GM12892 (cell line): ENCODE results near the gene FAU.

Experiments
- POLR2A ChIP-seq: IDR thresholded peaks from 2 replicates; pipeline ENCODE4 v1.6.1; 2011; ENCODE audit warnings: low read depth, low read length, control low read depth
- POLR2AphosphoS5 ChIP-seq: IDR thresholded peaks from 2 replicates; pipeline ENCODE4 v1.6.1; 2011; ENCODE audit warnings: low read depth, low read length, control low read depth

GRCh38 chr11:65083834-65084597, 37.9 kb downstream of the FAU start, which contains the start of the genes CDCA5 and ZFPL1:
- TF ChIP-seq POLR2AphosphoS5 (peak; percentile 75), POLR2A (peak; percentile 82)
